ENCODE results near the gene BRK1.

- TF ChIP-seq ARNTL (CRISPR knock-in tag; IDR thresholded peaks at IDR 0.05; ENCODE audit: borderline replicate concordance, low read depth), result no peak
- no peak for TF ChIP-seq ZFP30 (CRISPR knock-in tag; IDR thresholded peaks at IDR 0.05)
- TF ChIP-seq PATZ1 (CRISPR knock-in tag; IDR thresholded peaks at IDR 0.05; ENCODE audit: borderline replicate concordance), result no peak
- no peak for TF ChIP-seq TOX (CRISPR knock-in tag; IDR thresholded peaks at IDR 0.05; ENCODE audit: borderline replicate concordance)
- TF ChIP-seq POU6F1 (CRISPR knock-in tag; IDR thresholded peaks at IDR 0.05; ENCODE audit: borderline replicate concordance, low read depth), result no peak
- TF ChIP-seq ZFP3 (CRISPR knock-in tag; IDR thresholded peaks at IDR 0.05), result no peak
- no peak for TF ChIP-seq CSDC2 (CRISPR knock-in tag; IDR thresholded peaks at IDR 0.05)
- TF ChIP-seq ZNF70 (CRISPR knock-in tag; IDR thresholded peaks at IDR 0.05), result no peak
- no peak for TF ChIP-seq ZNF565 (CRISPR knock-in tag; conservative IDR thresholded peaks at IDR 0.05; ENCODE audit: low read depth)
- TF ChIP-seq ISL1 (CRISPR knock-in tag; IDR thresholded peaks at IDR 0.05), result no peak
- no peak for TF ChIP-seq CSRNP3 (CRISPR knock-in tag; IDR thresholded peaks at IDR 0.05)
These were observed 41.6 kb downstream of the BRK1 start for GRCh38 chr3:10157031-10157430.

Data from SK-N-SH treated with all-trans-retinoic acid at 6 μM for 48 hours (cell line).